GM21381 (cell line): ENCODE results near the gene LHB.

ENCODE experiments used
- ATAC-seq: cut with Tn5 transposase; IDR thresholded peaks from one replicate; pipeline ENCODE4 v1.9.1; 2021; ENCODE audit warnings: mild to moderate bottlenecking, moderate library complexity; ENCODE audit not compliant: unreplicated experiment

Gene LHB

DNA sequence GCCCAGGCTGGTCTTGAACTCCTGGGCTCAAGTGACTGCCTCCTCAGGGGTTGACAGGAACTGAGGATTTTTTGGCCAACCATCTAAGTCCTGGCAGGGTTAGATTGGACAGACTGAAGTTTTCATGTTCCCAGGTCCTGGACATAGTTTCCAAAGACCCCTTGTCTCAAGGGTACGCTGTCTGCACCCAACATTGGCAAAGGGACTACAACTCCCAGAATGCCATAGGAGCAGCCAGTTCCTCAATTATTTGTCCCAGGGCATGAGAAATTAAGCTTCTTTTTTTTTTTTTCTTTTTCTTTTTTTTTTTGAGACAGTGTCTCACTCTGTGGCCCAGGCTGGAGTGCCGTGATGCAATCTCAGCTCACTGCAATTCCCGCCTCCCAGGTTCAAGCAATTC lies 30.7 kb downstream of the LHB start:
- no peak for ATAC-seq

DNA sequence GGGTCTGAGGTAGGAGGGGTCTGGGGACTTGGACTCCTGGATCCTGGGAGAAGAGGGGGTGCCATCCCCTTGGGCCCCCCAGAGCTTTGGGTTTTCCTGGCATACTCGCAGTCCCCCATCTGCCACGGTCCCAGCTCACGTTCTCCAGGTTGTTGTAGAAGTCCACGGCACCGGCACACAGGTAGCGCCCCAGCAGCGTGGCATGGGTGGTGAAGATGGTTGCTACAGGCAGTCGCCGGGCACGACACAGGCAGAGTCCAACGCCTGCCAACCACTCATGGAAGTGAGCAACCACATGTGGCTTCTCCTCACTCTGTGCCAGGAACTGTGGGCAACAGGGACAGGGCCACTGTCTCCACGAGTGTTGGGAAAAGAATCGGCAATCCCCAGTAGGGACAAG lies 31.2 kb downstream of the LHB start:
- no peak for ATAC-seq

DNA sequence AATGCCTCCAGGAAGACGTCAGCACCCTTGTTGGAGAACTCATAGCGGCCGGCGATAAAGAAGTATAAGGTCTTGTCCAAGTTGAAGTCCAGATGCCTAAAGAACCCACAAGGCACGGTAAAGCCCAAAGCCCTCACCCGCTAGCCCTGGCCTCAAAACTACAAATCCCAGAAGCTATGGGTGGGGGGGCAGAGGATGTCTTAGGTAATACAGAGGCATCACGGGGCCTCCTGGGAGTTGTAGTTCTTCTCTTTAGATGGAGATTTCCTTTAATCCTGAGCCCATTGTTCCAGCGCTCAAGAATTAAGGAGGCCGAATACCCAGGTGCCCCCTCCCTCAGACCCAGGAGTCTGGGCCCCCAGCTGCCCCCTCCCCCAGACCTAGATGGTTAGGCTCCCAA lies 34.6 kb downstream of the LHB start:
- ATAC-seq: no peak

DNA sequence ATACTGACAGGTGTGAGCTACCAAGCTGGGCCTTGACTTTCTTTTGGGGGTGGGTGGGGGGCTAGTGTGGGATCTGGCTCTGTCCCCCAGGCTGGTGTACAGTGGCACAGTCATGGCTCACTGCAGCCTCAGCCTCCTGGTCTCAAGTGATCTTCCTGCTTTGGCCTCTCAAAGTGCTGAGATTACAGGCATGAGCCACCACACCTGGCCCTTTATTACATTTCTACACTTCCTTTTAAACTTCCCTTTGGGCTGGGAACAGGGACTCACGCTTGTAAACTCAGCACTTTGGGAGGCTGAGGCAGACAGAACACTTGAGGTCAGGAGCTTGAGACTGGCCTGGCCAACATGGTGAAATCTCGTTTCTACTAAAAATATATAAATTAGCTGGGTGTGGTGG lies 39.8 kb downstream of the LHB start:
- ATAC-seq: no peak

DNA sequence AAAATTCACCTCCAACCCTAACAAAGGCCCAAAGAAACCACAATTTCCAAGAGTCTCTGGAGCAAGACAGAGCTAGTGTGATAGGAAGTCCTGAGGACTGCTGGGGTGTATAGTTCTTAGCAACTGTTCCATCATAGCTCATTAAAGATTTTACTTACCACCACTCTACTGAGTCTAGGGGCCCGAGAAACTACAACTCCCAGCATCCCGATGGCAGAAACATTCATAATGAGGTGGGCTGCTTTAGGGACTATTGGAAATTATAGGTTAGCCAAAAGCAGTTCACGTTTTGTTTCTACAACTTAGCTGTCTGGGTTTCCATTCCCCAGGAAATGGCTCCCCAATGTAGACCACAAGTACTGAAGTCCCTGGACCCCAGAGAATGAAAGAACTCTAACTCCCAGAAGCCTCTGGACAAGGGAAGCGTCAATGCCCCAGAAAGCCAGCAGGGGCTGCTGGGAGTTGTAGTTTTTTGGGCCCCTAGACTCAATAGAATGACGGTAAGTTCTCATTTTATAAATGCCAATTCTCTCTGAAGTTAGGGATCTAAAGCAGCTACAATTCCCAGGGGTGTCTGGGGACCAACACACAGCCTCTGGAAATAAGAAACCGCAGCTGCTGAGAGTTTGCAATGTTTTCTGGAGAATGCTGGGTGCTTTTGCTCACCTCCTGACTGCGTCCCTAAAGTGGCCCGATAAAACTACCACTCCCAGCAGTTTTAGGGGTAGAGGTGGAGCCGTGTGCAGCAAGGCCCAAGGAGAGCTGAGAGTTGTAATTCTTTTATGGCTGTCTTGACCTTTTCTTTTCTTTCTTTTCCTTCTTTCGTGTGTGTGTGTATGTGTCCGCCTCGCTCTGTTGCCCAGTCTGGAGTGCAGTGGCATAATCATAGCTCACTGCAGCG lies 40.7 kb downstream of the LHB start:
- ATAC-seq: no peak

DNA sequence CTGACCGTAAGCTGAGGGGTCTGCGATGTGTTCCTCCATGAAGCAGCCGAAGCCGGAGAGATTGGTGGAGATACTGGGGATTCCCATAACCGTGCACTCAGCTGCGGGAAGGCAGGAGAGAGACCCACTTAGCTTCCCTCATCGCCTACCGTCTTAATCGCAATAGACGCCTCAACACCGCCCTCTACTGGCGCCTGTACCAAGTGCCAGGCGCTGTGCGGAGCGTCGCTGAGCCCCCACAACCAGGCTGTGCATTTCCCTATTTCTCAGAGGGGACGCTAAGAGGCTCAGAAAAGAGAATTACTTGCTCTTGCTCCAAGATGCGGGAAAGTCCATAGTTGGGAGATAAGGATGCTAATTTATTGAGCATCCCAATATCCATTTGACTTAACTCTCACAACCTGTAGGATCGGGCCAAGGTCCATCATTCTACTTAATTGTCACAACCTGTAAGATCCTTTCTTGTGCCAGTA lies 45.9 kb downstream of the LHB start:
- no peak for ATAC-seq

DNA sequence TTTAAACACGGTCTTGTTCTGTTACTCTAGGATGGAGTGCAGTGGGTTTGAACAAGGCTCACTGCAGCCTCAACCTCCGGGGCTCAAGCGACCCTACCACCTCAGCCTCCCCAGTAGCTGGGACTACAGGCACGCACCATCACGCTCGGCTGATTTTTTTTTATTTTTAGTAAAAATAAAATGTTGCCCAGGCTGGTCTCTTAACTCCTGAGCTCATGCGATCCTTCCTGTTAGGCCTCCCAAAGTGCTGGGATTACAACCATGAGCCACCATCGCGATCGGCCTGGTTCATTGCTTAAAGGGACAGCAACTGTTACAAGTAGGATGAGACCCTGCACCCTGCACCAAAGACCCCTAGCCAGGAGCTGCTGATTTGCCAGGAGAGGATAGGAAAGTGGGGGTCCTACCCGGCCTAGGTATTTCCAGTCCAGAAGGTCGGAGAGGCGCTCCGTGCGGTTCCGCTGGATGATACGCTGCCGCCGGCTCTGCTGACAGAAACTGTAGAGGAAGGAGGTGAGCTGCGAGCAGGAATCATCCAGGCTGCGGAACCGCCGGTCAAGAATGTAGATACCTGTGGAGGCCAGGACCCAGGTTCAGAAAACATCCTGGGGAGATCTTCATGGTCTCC lies 46.6 kb downstream of the LHB start:
- ATAC-seq: no peak

DNA sequence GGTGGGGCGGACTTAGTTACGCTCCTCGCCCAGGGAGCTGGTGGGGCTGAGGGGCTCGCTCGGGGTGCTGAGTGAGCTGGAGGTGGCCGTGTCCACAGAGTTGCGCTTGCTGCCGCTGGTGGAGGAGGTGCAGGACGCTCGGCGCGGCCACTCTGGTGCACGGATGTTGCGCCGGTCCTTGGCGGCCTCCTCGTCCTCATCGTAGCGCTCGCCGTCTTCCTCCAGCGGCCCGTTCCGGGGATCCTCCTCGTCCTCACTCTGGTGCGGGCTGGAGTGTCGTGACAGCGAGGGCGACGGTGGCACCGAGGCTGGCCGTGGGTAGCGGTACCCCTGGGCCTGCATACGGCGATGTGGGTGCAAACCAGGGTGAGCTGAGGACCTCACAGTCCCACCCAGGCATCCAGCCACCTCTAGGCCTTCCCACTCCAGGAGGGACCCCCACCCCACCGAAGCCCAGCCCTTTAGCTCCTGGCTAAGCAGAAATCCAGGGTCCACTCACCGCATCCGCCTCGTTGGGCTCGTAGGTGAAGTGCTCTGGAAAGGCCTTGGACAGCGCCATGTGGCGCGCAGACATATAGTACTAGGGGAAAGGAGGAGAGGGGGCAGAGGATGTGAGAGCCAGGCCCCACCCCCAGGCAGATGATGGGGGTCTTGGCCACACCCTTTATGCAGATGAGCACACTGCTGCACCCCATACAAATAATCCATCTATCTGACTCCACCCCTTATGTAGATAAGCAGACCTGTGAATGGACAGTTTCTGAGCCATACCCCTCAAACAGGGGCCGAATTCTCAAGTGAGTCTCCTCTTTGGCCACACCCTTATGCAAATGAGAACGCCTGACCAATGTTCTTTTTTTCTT lies 47.4 kb downstream of the LHB start:
- ATAC-seq: no peak

DNA sequence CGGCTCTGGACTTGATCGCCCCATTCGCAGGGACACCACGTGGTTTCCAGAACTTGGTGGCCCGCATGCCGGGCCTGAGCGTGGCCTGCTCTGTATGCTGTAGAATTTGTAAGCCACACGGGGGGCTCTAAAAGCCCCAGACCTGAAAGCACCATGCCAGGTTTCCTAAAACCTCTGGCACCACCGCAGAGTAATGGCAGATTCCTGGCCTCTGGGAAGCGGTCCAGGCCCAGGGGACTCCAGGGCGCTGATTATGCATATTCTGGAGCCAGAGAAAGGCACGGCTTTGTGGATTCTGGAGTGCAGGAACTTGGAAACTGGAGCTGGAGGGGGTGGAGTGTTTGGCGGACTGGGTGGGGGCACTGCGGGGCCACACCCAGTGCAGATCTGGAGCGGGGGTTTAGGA lies 48.1 kb downstream of the LHB start:
- ATAC-seq: no peak

DNA sequence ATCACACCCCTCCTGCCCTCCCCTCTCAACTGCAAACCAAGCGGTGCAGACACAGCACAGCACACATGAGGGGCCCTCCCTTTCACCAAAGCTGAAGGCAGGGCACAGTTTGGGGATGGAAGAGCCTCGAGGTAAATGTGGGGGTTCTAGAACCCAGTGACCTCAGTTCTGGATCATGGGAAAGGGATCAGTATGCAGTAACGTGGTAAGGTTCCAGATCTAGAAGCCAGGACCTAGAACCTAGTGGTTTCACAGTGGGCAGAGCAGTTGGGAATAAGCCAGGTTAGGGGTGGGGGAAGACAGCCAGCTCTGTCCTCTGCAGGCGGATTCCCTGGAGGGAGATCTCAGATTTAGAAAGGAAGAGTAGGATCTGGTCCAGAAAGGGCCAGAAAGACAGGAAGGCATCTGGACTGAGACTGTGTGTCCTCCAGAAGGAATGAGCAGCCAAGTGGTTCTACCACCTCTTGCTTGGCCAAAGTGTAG lies 48.7 kb downstream of the LHB start:
- ATAC-seq: no peak

DNA sequence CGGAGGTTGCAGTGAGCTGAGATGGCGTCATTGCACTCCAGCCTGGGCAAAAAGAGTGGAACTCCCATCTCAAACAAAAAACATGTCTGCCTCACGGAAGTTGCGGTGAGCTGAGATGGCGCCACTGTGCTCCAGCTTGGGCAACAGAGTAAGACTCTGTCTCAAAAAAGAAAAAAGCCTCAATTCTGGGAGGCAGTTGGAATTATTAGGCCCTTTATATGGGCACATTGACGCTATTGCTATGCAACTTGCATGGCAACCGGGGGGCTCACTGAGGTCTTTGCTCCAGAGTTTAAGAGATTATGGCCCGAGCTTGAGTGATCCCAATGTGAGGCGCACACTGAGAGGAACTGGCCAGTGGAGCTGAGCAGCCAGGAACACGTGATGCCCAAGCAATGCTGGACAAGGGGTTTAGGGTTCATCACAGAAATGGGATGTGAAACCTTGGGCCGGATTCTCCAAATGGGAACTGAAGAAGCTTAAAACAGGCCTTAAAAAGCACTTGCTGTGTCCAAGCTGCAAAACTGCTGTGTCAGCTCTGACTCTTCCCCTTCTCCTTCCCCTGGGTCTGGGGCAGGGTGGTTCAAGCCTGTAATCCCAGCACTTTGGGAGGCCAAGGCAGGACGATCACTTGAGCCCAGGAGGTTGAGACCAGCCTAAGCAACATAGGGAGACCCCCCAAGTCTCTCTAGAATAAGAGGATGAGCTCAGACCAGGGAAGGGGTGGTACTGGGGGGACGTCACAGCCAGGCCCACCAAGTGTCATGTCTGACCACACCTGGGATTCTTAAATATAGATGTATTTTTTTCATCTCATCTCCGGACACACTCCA lies 49.3 kb downstream of the LHB start:
- ATAC-seq: no peak

DNA sequence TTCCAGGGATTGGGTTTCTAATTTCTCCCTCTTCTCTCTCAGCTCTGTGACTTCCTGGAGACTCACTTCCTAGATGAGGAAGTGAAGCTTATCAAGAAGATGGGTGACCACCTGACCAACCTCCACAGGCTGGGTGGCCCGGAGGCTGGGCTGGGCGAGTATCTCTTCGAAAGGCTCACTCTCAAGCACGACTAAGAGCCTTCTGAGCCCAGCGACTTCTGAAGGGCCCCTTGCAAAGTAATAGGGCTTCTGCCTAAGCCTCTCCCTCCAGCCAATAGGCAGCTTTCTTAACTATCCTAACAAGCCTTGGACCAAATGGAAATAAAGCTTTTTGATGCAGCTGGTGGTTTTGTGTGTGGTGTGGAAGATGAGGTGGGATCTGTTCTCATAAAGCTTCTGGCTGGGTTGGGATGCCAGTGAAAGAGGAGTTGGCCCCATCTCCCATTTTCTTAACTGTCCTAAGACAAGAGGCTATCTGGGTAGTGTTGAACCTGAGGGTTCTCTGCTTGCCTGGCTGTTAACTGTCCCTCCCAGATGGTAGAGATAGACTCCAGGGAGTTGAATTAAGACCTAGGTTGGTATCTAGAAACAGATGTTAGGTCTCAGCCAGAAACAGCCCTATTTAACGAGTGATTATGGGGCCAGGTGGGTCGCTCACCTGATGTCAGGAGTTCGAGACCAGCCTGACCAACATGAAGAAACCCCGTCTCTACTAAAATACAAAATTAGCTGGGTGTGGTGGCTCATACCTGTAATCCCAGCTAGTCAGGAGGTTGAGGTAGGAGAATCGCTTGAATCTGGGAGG lies 50.1 kb downstream of the LHB start:
- no peak for ATAC-seq
